HG03039 (cell line): ENCODE measurements around the gene RARRES2.
"Not testable (repeated sequence)": the region's sequence is repeated elsewhere in the genome, so short reads cannot be mapped to it uniquely, and the experiment has no call there.

Experiments
- ATAC-seq: cut with Tn5 transposase; IDR thresholded peaks from one replicate; pipeline ENCODE4 v1.9.1; 2021; ENCODE audit warnings: mild to moderate bottlenecking, moderate library complexity; ENCODE audit not compliant: unreplicated experiment

Gene RARRES2

GRCh38 chr7:150297978-150298377 is 43.5 kb downstream of the RARRES2 start:
- not testable (repeated sequence) for ATAC-seq

DNA sequence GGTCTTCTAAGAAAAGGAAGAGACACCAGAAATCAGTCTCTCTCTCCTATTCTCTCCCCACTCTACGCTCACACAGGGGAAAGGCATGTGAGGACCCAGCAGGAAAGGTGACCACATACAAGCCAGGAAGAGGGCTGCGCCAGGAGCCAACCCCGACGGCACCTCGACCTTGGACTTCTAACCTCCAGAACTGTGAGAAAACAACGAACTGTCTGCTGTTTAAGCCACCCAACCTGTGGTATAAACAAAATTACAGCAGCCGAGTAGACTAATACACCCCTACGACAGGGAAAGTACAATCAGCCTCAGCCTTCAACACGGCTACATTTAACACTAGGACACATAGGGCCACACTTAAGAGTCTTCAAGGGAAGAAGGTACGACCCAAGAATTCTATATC is 44.6 kb downstream of the RARRES2 start:
- not testable (repeated sequence) for ATAC-seq

- not testable (repeated sequence) for ATAC-seq
These were observed 45.8 kb downstream of the RARRES2 start for GRCh38 chr7:150295614-150296013.

DNA sequence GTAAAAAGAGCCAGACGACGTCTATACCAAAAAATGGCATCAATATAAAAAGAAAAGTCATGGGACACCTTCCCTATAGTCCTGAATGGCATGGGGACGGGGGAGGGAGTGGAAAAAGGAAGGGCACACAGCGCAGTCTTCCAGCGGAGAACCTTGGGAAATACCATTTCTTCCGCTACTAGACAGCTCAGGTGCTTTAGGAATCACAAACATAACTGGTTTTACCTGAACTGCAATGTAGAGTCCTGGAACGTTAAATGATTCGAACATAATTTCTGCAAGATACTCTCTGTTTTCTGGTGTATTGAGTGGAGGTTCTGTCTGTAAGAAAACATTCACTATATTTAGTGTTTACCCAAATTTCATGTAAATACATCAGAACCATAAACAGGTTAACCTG is 46.4 kb downstream of the RARRES2 start:
- ATAC-seq = not testable (repeated sequence)

DNA sequence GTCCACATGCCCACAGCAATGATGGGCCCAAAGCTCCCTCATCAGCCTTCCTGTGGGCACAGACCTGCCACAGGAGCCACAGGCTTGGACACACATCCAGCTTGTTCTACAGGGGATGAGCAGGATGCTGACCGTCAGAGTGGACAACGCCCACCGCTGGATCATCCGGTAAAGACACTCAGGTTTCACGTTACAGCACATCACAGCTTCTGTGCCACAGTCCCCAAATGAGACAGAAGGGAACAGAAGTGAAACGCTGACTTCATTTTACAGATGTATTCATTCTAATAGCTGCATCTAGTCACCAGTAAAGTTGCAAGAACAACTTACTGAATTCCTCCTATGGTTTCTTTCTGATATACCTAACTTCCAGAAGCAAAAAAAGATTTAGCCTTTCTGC is 51.1 kb downstream of the RARRES2 start:
- ATAC-seq = not testable (repeated sequence)

GRCh38 chr7:150288816-150289215 is 52.6 kb downstream of the RARRES2 start:
- not testable (repeated sequence) for ATAC-seq
